NCI-H128 (cell line): ENCODE measurements around the gene TMBIM1.

ENCODE experiments used
- DNase-seq: peaks from one replicate; lab custom pipeline; 2025; ENCODE audit not compliant: unreplicated experiment; lab: John Stamatoyannopoulos, UW

The TMBIM1 gene

DNA sequence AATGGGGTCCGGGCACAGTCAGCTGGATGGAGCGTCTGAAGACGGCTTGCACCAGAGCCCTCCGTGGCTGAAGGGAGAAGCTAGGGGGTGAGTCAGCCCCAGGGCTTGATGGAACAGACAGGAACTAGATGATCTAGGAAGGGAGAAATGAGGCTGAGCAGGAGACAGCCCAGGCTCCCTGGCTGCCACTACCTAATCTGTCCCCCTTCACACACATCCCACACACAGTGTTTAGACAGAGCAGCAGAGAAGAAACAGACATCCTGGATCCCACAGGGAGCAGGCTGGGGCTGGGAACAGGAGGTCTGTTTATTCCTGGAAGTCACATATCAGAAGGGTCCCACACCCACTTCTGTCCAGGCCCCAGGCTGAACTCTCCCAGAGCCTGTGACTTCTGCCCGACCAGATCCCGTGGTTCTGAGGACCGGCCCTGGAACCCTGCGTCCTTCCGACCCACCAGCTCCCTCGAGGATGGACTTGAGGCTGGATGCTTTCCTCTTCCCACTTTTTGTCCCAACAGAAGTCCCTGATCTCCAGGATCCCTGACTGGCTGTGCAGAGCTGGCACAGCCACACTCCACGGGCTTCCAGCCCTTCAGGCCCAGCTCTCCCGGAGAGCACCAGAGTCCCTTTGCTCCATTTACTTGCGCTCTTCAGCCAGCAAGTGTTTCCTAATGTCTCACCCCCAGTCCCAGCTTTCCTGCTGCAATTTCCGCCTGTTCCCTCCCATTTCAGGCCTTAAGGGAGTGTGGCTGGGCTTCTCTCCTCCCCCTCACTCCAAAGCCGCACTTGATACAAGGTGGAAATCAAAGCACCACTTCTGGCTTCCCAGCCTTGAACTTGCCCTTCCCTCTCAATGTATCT lies 33.0 kb downstream of the TMBIM1 start:
- no peak for DNase-seq

GRCh38 chr2:218257390-218257981 lies 34.8 kb downstream of the TMBIM1 start:
- DNase-seq: no peak

- DNase-seq: no peak
Observed at GRCh38 chr2:218256612-218257350, 35.5 kb downstream of the TMBIM1 start.

GRCh38 chr2:218255446-218255845 lies 36.9 kb downstream of the TMBIM1 start:
- no peak for DNase-seq

GRCh38 chr2:218253232-218253625 lies 39.1 kb downstream of the TMBIM1 start:
- no peak for DNase-seq

- DNase-seq: no peak
Observed at GRCh38 chr2:218252509-218253231, 39.6 kb downstream of the TMBIM1 start.

DNA sequence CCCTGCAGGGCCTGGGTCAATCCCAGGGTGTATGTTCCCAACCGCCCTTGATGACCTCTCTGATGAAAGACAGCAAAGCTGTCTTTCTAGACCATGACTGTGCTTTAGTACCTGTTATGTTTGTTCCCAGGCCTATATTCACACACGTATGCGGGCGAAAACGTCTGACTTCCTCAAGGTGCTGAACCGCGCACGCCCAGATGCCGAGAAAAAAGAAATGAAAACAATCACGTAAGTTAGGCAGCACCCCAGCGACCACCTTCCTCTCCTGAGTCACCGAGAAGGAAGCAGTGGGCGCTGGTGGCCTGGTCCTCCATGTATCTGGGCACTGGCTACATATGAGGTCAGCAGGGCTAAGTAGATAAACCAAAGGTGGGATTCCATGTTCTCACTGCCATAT lies 42.6 kb downstream of the TMBIM1 start:
- DNase-seq: no peak

DNA sequence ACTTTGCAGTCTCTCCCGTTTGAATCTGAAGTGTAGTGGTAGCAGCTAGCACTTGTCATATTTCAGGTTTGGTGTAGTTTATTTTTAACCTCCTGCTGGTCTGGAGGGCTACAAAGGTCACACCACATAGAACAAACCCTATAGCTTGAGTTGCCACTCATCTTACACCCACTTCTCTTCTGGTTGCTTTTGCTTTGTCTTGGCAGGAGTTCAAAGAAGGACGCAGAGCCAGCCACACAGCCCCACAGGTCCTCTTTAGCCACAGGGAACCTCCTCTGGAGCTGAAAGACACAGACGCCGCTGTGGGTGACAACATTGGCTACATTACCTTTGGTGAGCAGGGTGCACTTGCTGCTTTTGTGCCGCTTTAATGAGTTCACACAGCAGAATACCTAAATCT lies 47.1 kb downstream of the TMBIM1 start:
- DNase-seq: no peak

GRCh38 chr2:218244665-218245064 lies 47.6 kb downstream of the TMBIM1 start:
- DNase-seq: no peak

- DNase-seq: no peak
Observed at GRCh38 chr2:218244204-218244603, 48.1 kb downstream of the TMBIM1 start.

- no peak for DNase-seq
Observed at GRCh38 chr2:218238887-218239286, 53.4 kb downstream of the TMBIM1 start.

- DNase-seq: no peak
Observed at GRCh38 chr2:218236829-218237228, 55.5 kb downstream of the TMBIM1 start.

- no peak for DNase-seq
Observed at GRCh38 chr2:218235017-218235416, 57.3 kb downstream of the TMBIM1 start.

- no peak for DNase-seq
Observed at GRCh38 chr2:218234521-218234920, 57.8 kb downstream of the TMBIM1 start.

GRCh38 chr2:218233543-218233942 lies 58.8 kb downstream of the TMBIM1 start:
- no peak for DNase-seq

GRCh38 chr2:218230882-218231281 lies 61.4 kb downstream of the TMBIM1 start:
- no peak for DNase-seq

DNA sequence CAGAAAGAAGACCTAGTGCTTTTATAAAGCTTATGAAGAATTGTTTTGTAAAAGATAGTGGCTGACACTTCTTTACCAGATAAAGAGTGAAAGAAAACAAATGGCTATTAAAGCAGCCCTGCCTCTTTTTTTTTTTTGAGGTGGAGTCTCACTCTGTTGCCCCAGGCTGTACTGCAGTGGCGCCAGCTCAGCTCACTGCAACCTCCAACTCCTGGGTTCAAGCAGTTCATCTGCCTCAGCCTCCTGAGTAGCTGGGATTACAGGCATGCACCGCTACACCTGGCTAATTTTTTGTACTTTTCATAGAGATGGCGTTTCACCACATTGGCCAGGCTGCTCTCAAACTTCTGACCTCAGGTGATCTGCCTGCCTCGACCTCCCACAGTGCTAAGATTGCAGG lies 62.5 kb downstream of the TMBIM1 start:
- no peak for DNase-seq

DNA sequence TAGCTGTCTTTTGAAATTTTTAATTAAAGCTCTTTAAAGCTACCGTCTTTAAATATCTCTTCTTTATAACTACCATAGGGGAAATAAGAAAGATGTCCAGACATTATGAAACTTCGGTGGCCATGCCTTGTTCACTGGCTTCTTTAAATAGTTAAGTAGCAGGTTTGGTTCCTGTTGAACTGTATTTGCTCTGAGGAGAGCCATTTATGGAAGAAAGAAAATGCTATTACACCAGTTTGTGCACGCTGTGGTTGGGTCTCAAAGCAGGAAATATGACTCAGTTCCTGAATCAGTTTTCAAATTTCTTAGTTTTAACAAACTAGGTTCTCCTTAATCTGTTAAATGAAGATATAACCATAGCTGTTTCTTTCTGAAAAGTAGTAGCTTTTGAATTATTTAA lies 63.1 kb downstream of the TMBIM1 start:
- no peak for DNase-seq

DNA sequence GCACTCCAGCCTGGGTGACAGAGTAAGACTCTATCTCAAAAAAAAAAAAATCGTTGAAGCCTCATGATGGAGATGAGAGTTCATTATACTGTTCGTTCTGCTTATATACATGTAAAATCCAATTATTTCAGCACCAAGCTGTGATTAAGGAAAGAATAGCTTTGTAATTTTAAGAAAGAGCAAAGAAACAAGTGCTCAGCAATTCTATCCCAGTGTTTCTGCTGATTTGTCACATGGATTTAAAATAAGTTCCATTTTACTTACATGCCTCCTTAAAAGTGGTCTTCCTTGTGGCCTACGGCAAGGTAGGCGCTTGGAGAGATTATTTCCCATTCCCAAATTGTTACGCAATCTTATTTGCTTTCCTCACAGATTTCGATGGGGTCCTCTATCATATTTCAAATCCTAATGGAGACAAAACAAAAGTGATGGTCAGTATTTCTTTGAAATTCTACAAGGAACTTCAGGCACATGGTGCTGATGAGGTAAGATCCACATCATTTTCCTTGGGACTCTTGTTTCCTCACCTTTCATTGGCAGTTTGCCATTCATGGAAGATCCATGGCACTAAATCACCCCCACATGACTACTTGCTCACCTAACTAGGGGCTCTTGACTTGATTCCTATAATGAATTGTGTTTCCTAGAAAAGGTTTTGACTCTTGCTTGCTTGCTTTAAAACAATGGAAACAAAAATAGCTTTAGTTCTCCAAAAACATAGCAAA lies 63.8 kb downstream of the TMBIM1 start:
- DNase-seq: no peak

DNA sequence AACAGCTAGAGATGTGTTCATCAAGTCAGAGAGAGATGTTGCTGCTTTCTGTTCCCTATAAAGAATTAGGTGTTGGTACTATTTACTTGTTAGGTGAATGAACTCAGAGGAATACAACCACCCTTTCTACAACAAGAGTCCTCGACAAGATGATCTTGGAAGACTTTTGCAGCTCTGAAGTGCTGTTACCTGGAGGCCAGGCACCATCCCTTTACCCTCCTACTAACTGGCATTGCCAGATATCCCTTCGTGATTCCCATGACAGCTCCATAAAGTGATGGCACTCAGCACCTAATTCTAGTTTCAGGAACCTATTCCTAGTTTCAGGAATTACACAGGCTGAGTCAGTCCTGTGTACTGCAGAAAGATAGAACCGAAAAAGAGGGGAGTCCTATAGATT lies 65.4 kb downstream of the TMBIM1 start:
- no peak for DNase-seq
